Motor neuron (in vitro differentiated cells): ENCODE data around the gene COMMD7. TPM values are rescaled to one million over a fixed set of nuclear protein-coding genes. Genes with fewer than 3 reads are reported as not detected.
"Not testable (repeated sequence)": the region's sequence is repeated elsewhere in the genome, so short reads cannot be mapped to it uniquely, and the experiment has no call there.

ENCODE experiments used
- ATAC-seq, 8 experiments: fragments of 200-7000 bp; cut with Tn5 transposase; replicated peaks in 6 of 8; 2 replicates each; pipeline ENCODE4 v1.8.0; 2021; ENCODE audit warnings: mild to moderate bottlenecking in 8 of 8, moderate library complexity in 8 of 8
- H3K27ac ChIP-seq, 2 donors: fragments of 250-450 bp; sonication (Bioruptor Pico); 2 replicates each; pipeline ENCODE4 v1.9.0; 2021; ENCODE audit warnings: antibody characterized with exemption in 2 of 2, mild to moderate bottlenecking in 2 of 2, moderate library complexity in 1 of 2
- H3K4me1 ChIP-seq, 2 donors: fragments of 250-450 bp; sonication (Bioruptor Pico); replicated peaks in 1 of 2; 2 replicates each; pipeline ENCODE4 v1.6.1; 2021; ENCODE audit warnings: antibody characterized with exemption in 2 of 2, mild to moderate bottlenecking in 2 of 2, moderate library complexity in 1 of 2
- H3K4me3 ChIP-seq, 5 donors: fragments of 250-450 bp; sonication (Bioruptor Pico); 2 replicates each; pipeline ENCODE4 v1.9.0; 2021; ENCODE audit warnings: antibody characterized with exemption in 5 of 5, mild to moderate bottlenecking in 5 of 5, moderate library complexity in 4 of 5
- WGBS, 10 experiments: fragments of 450-650 bp; shearing (Covaris generic); methylation state at CpG; one replicate each; pipeline ENCODE4 v1.0.0; 2022; 5-methylcytosine and 5-hydroxymethylcytosine counted together
- in situ Hi-C, 9 experiments: fragments of 400-800 bp; cut with MboI; loops; one replicate each; pipeline ENCODE4 v1.15.0; 2021; ENCODE audit warnings: low sequenced_read_pairs in 9 of 9, low pct_unique_long_range_greater_than_20kb in 2 of 9; ENCODE audit not compliant: unreplicated experiment in 9 of 9
- total RNA-seq, 8 experiments: library from RNA; unstranded; fragments of 300-600 nt; gene quantifications; 2 replicates each; pipeline versions ENCODE4 v1.2.3 to v1.2.4, GENCODE V29; 2022

COMMD7 gene
- total RNA-seq, 8 experiments from 2014 or later: 14.1 to 35.3 (median 17.5) TPM

- ATAC-seq: peak in 6 of 8 experiments; percentile 26 to 84 (median 82)
- WGBS, 10 experiments: 90% methylated on average over 1 of the region's 10 CpGs; no CpG with 5 or more reads in 9 of the 10 experiments
- Histone ChIP-seq H3K4me1 (peaks cover 34 to 39% of the 10 kb centered on the region in 2 donors), H3K4me3 (peak overlapping the region in 4 of 5 donors; percentile 12 to 20 (median 18)), H3K27ac (peak overlapping the region; percentile 74 to 82)
- in situ Hi-C loops: loop anchor here in 1 of 9 experiments (10.0 kb wide), 1 partner anchor 105 kb away; the partner anchor contains the start of gene C20orf203
Measured at GRCh38 chr20:32779500-32780211, 36.4 kb upstream of the COMMD7 start.

DNA sequence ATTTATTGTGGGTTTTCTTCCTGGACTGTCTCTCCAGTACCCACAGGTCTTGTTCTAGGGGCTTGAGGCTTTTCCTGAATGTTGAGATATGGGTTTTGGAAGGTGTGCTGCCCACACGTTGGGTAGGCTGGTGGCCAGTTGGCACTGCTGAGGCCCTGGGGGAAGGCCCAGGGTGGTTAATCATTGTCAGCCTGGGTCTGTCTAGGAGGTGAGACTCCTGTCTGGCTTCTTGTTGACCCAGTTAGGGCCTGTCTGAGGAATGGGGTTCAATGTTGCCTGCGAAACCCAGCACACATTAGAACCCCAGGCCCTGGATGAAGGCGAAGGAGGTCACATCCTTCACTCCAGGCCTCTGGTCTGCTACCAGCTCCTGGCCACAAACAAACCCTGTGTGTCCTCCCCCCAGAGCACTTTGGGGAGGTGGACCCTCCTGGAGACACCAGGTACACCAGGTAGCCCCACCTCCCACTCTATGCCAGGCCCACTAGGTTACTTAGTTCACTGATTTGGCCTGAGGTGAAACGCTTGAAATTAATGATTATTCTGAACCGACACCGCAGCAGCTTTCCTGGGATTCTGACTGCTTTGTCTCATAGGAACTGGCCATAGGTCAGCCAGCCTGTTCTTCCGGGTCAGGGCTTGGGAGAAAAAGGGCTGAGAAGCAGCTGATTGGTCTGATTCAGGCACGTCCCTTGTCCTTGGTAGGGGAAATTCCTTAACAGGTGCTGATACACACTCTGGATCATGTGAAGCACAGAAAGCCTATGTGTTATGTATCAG lies 34.1 kb upstream of the COMMD7 start:
- H3K27ac ChIP-seq: no peak overlapping the region
- in situ Hi-C loops: loop anchor here in 1 of 9 experiments (10.0 kb wide), 1 partner anchor 103 kb away; the partner anchor contains the start of gene C20orf203
- H3K4me1 ChIP-seq: peaks cover 31 to 39% of the 10 kb centered on the region in 2 donors
- ATAC-seq: no peak
- no peak overlapping the region for H3K4me3 ChIP-seq
- WGBS, 10 experiments: 61 to 100% (median 80%) methylated on average over 1 to 5 of the region's 8 CpGs; no CpG with 5 or more reads in 2 of the 10 experiments

DNA sequence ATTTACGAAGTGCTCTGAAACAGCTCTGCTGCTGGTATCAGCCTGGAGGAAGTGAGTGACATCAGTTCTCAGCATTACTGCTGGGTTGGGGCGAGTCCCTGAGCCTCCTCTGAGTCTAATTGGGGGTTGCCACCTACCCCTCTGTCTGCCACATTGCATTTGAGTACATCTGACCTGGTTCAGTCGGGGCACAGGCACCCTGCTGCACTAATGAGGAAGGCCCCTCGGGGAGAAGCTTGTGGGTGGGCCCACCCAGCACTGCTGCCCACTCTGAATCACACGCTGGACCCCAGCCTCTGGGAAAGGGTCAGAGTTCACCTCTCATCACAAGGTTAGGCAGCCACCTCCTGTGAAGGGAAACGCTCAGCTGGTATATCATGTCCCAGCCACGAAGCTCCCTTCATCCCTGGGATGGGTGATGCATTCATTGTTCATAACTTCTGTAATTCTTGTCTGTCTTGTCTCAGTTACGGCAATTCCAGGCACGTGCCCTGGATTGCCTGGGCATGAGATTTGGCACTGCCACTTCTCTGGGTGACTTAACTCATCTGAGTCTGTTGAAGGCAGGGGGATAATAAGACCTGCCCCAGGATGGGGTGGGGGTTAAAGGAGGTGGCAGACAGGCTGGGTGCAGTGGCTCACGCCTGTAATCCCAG lies 32.2 kb upstream of the COMMD7 start:
- Histone ChIP-seq H3K4me1 (peaks cover 14 to 25% of the 10 kb centered on the region in 2 donors), H3K27ac (no peak overlapping the region), H3K4me3 (no peak overlapping the region)
- no peak for ATAC-seq
- 50 to 88% (median 80%) methylated on average over 1 to 4 of the region's 10 CpGs; no CpG with 5 or more reads in 3 of the 10 experiments for WGBS, 10 experiments
- in situ Hi-C loops: loop anchor here in 1 of 9 experiments (10.0 kb wide), 1 partner anchor 101 kb away; the partner anchor contains the start of gene C20orf203

GRCh38 chr20:32773855-32774254 lies 30.6 kb upstream of the COMMD7 start:
- Histone ChIP-seq H3K27ac (no peak overlapping the region), H3K4me1 (peaks cover 2 to 13% of the 10 kb centered on the region in 2 donors), H3K4me3 (no peak overlapping the region)
- no peak for ATAC-seq
- in situ Hi-C loops: loop anchor here in 1 of 9 experiments (10.0 kb wide), 1 partner anchor 99 kb away; the partner anchor contains the start of gene C20orf203
- WGBS, 10 experiments: 78 to 100% (median 100%) methylated on average over 1 to 6 of the region's 8 CpGs; no CpG with 5 or more reads in 2 of the 10 experiments

DNA sequence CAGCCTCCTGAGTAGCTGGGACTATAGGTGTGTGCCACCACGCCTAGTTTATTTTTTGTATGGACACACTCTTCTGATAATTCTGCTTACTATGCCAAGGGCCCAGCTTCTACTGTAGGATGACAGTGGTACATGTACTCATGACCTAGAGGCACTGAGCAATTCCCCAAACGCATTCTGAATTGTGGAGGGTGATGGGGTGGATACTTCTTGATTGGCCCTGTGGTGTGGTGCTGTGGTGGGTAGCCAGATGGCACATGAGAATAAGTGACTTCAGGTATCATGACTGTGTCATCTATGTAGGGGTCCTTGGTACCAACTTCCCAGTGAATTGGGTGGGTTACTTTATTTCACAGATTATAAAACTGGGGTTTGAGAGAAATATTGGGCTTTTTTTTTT lies 30.0 kb upstream of the COMMD7 start:
- whole genome bisulfite sequencing, 10 experiments: 20 to 83% methylated on average over 1 of the region's 2 CpGs; no CpG with 5 or more reads in 8 of the 10 experiments
- H3K27ac ChIP-seq: no peak overlapping the region
- ATAC-seq: no peak

GRCh38 chr20:32772046-32772445 lies 28.8 kb upstream of the COMMD7 start:
- ATAC-seq: no peak
- no peak overlapping the region for H3K27ac ChIP-seq
- peaks cover 2 to 3% of the 10 kb centered on the region in 2 donors for H3K4me1 ChIP-seq
- no peak overlapping the region for H3K4me3 ChIP-seq
- in situ Hi-C loops: loop anchor here in 1 of 9 experiments (10.0 kb wide), 1 partner anchor 97 kb away; the partner anchor contains the start of gene C20orf203
- 38 to 100% (median 79%) methylated on average over 1 to 2 of the region's 3 CpGs; no CpG with 5 or more reads in 4 of the 10 experiments for WGBS, 10 experiments

More for the DNA sequence above, 30.0 kb upstream of the COMMD7 start:
- in situ Hi-C loops: loop anchor here in 1 of 9 experiments (10.0 kb wide), 1 partner anchor 98 kb away; the partner anchor contains the start of gene C20orf203
- Histone ChIP-seq H3K4me1 (peaks cover 2 to 13% of the 10 kb centered on the region in 2 donors), H3K4me3 (no peak overlapping the region)

DNA sequence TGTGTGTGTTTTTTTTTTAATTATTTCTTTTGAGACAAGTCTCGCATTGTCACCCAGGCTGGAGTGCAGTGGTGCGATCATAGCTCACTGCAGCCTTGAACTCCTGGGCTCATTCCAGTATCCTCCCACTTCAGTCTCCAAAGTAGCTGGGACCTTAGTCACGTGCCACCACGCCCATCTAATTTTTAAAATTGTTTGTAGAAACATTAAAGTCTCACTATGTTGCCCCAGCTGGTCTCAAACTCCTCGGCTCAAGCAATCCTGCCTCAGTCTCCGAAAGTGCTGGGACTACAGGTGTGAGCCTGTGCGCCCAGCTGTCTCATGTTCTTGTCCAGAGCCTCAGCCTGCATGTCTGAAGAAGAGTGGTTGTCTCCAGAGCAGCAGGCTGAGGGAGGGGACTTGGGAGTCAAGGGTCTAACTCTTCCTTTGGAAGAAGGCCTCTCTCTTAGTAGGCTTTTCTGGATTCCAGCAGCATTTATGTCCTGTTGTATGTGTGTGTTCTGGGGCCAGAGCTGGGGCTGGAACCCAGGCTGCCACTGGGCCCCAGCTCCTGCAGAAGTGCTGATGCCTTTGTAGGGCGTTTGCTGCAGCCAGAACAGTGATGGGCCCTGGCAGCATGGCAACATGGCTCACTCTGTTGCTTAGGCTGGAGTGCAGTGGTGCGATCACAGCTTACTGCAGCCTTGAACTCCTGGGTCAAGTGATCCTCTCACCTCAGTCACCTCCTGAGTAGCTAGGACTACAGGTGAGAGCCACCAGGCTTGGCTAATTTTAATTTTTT lies 24.3 kb upstream of the COMMD7 start:
- no peak overlapping the region for H3K4me3 ChIP-seq
- no peak for ATAC-seq
- WGBS, 10 experiments: 20 to 100% (median 90%) methylated on average over 1 to 8 of the region's 9 CpGs; no CpG with 5 or more reads in 1 of the 10 experiments
- H3K4me1 ChIP-seq: peaks cover 19 to 20% of the 10 kb centered on the region in 2 donors
- no peak overlapping the region for H3K27ac ChIP-seq
- in situ Hi-C loops: no loop called here

DNA sequence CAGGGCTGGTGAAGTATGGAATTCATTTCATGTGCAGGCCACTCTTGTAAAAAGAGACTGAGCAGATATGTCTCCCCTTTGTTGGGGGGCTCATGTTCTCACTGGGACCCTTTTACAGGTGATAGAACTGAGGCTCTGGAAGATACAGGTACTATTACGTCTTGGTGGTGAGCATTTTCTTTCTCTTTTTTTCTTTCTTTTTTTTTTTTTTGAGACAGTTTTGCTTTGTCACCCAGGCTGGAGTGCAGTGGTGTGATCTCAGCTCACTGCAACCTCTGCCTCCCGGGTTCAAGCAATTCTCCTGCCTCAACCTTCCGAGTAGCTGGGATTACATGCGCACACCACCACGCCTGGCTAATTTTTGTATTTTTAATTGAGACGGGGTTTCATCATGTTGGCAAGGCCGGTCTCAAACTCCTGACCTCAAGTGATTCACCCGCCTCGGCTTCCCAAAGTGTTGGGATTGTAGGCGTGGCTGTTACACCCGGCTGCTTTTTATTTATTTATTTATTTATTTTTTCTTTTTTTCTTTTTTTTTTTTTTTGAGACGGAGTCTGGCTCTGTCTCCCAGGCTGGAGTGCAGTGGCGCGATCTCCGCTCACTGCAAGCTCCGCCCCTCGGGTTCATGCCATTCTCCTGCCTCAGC lies 22.1 kb upstream of the COMMD7 start:
- in situ Hi-C loops, H3K4me3 ChIP-seq, H3K27ac ChIP-seq: not testable (repeated sequence)
- H3K4me1 ChIP-seq: peaks cover 18 to 19% of the 10 kb centered on the region in 2 donors
- WGBS, 10 experiments: 27 to 86% (median 77%) methylated on average over 4 to 15 of the region's 17 CpGs; no CpG with 5 or more reads in 1 of the 10 experiments
- peak in 1 of 8 experiments; percentile 7 for ATAC-seq

- in situ Hi-C loops: no loop called here
- 14 to 80% (median 58%) methylated on average over 1 to 11 of the region's 17 CpGs; no CpG with 5 or more reads in 1 of the 10 experiments for WGBS, 10 experiments
- H3K27ac ChIP-seq: no peak overlapping the region
- H3K4me3 ChIP-seq: peak overlapping the region in 2 of 5 donors; percentile 73 to 82
- H3K4me1 ChIP-seq: peaks cover 18 to 19% of the 10 kb centered on the region in 2 donors
- ATAC-seq: no peak
Measured at GRCh38 chr20:32764005-32764960, 21.0 kb upstream of the COMMD7 start.

- in situ Hi-C loops: no loop called here
- 0 to 60% (median 34%) methylated on average over 1 to 9 of the region's 40 CpGs; no CpG with 5 or more reads in 2 of the 10 experiments for WGBS, 10 experiments
- peaks cover 18 to 19% of the 10 kb centered on the region in 2 donors for H3K4me1 ChIP-seq
- no peak overlapping the region for H3K27ac ChIP-seq
- peak overlapping the region; percentile 64 to 89 (median 82) for H3K4me3 ChIP-seq
- ATAC-seq: peak in 6 of 8 experiments; percentile 3 to 39 (median 30)
Measured at GRCh38 chr20:32763202-32764004, 20.1 kb upstream of the COMMD7 start.
